Measurements from ENCODE around the gene SNX9.

Gene SNX9

GRCh38 chr6:157811476-157812173 is 11.4 kb upstream of the SNX9 start:
- no peak for DNase-seq (ENCODE audit: low read depth)
- TF ChIP-seq CTCF (IDR thresholded peaks at IDR 0.05; ENCODE audit: low read depth, low read length, missing control alignments) = no peak
- no peak overlapping the region for H3K4me3 ChIP-seq (ENCODE audit: low read depth, low read length)

- no peak for TF ChIP-seq CTCF (IDR thresholded peaks at IDR 0.05; ENCODE audit: low read depth, low read length, missing control alignments)
- no peak overlapping the region for H3K4me3 ChIP-seq (ENCODE audit: low read depth, low read length)
- no peak for DNase-seq (ENCODE audit: low read depth)
Observed at GRCh38 chr6:157812425-157813171, 10.4 kb upstream of the SNX9 start.

GRCh38 chr6:157813191-157813590 is 9.9 kb upstream of the SNX9 start:
- no peak for DNase-seq (ENCODE audit: low read depth)
- no peak overlapping the region for H3K4me3 ChIP-seq (ENCODE audit: low read depth, low read length)
- no peak for TF ChIP-seq CTCF (IDR thresholded peaks at IDR 0.05; ENCODE audit: low read depth, low read length, missing control alignments)

- no peak for DNase-seq (ENCODE audit: low read depth)
- no peak for TF ChIP-seq CTCF (IDR thresholded peaks at IDR 0.05; ENCODE audit: low read depth, low read length, missing control alignments)
- no peak overlapping the region for H3K4me3 ChIP-seq (ENCODE audit: low read depth, low read length)
Observed at GRCh38 chr6:157813750-157814455, 9.1 kb upstream of the SNX9 start.

- H3K4me3 ChIP-seq (ENCODE audit: low read depth, low read length) = no peak overlapping the region
- TF ChIP-seq CTCF (IDR thresholded peaks at IDR 0.05; ENCODE audit: low read depth, low read length, missing control alignments) = no peak
- DNase-seq (ENCODE audit: low read depth) = no peak
Observed at GRCh38 chr6:157814883-157815282, 8.2 kb upstream of the SNX9 start.

- DNase-seq (ENCODE audit: low read depth) = no peak
- TF ChIP-seq CTCF (IDR thresholded peaks at IDR 0.05; ENCODE audit: low read depth, low read length, missing control alignments) = no peak
- H3K4me3 ChIP-seq (ENCODE audit: low read depth, low read length) = no peak overlapping the region
Observed at GRCh38 chr6:157821342-157822033, 1.6 kb upstream of the SNX9 start.
